Right lobe of liver (tissue), 6 donors: Measurements from ENCODE around the gene TMEM203. TPM values are rescaled to one million over a fixed set of nuclear protein-coding genes. Genes with fewer than 3 reads are reported as not detected.

ENCODE experiments used
- ATAC-seq, 4 donors: fragments of 200-7000 bp; cut with Tn5 transposase; one replicate each; pipeline ENCODE4 v1.9.1; 2020; ENCODE audit warnings: mild to moderate bottlenecking in 4 of 4, moderate library complexity in 4 of 4
- DNase-seq, 3 donors: peaks; one replicate each; pipeline ENCODE4 v3.0.0-alpha.2; 2020
- H3K27ac ChIP-seq, 3 donors: fragments of 200-600 bp; one replicate each; pipeline ENCODE4 v1.8.0; 2022
- H3K27me3 ChIP-seq, 2 donors: fragments of 200-600 bp; one replicate each; pipeline ENCODE4 v1.8.0; 2022
- H3K36me3 ChIP-seq, 4 donors: fragments of 200-600 bp; sonication (generic) in 1 of 4; one replicate each; pipeline versions ENCODE4 v1.5.1 to v1.8.0; 2017 to 2022; ENCODE audit warnings: control low read depth in 1 of 4
- H3K4me1 ChIP-seq, 4 donors: fragments of 200-600 bp; sonication (generic) in 1 of 4; one replicate each; pipeline versions ENCODE4 v1.5.1 to v1.8.0; 2017 to 2022; ENCODE audit warnings: control low read depth in 1 of 4
- H3K4me3 ChIP-seq, 3 donors: fragments of 200-600 bp; one replicate each; pipeline ENCODE4 v1.8.0; 2022
- H3K9me3 ChIP-seq, 4 donors: fragments of 200-600 bp; sonication (generic) in 1 of 4; one replicate each; pipeline versions ENCODE4 v1.5.1 to v1.8.0; 2017 to 2022; ENCODE audit warnings: control low read depth in 1 of 4
- POLR2A ChIP-seq: fragments of 450-650 bp; IDR thresholded peaks from one replicate; pipeline ENCODE4 v1.6.1; 2017; ENCODE audit warnings: antibody characterized with exemption, mild to moderate bottlenecking
- WGBS: methylation state at CpG from one replicate; pipeline ENCODE4 v1.1.6; 2018; ENCODE audit warnings: low coverage, low lambda C conversion rate; ENCODE audit not compliant: insufficient coverage; ENCODE audit errors: missing lambda C conversion rate; 5-methylcytosine and 5-hydroxymethylcytosine counted together
- intact Hi-C, 2 donors: fragments of 100-400 bp; cut with DNase I; formaldehyde crosslinking; loops; one replicate each; pipeline versions ENCODE4 v1.11.2 to v1.14.1; 2022
- total RNA-seq, 6 experiments: library from RNA; depleted of rRNA in 2 of 6; stranded (reverse); fragments of >200 nt in 2 of 6; fragmentation: NEBNext Ultra II Directional in 3 of 6; extraction: Animal tissue kit (Norgen Biotek cat#: 25700) in 3 of 6; gene quantifications; one replicate each; pipeline versions ENCODE4 v1.1.0 to v1.2.4, GENCODE V29; 2016 to 2023
- TF ChIP-seq, protein P1 (sequence below), 4 donors: fragments of 200-600 bp in 3 of 4; fragments of 450-650 bp in 1 of 4; IDR thresholded peaks; one replicate each; pipeline versions ENCODE4 v1.5.1 to v1.8.0; 2016 to 2022; ENCODE audit warnings: antibody characterized with exemption in 4 of 4, mild to moderate bottlenecking in 2 of 4
- donor health status: DM: no; HTN: yes; CAD: no.
- donor health status: DM: no; HTN: no; CAD: no.
- donor health status: DM: no; HTN: no; CAD: no.
- donor health status: DM: no; HTN: yes; CAD: no.
- donor health status: DM: no; HTN: yes; CAD: no.

The TMEM203 gene
- total RNA-seq, 6 experiments from 2014 or later: 17.7 to 28.0 (median 23.9) TPM

DNA sequence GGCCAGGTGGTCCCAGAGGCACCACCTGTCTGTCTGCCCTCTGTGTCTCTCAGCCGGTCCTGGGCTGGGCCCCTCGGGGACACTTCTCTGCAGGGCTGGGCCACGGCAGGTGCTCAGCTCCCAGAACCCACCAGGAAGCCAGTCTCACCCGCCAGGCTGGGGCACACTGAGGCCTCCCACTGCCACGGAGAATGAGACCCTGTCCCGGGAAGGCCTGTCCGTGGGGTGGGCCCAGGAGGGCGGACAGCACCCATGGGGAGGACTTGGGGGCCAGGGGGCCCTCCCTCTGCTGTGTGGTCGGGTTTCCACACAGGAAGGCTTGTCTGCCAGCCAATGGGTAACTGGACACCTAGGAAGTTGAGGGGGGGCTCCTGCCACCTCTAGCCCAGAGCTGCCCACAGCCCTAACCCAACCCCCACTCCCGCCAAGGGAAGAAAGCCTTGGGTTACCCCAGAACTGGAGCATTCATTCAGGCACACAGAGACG lies 31.5 kb upstream of the TMEM203 start:
- H3K4me1 ChIP-seq: peaks cover 0 to 9% (median 0%) of the 10 kb centered on the region in 4 donors
- H3K36me3 ChIP-seq: peaks cover 0 to under 1% (median 0%) of the 10 kb centered on the region in 4 donors
- H3K27me3 ChIP-seq: no peaks in the 10 kb centered on the region
- ATAC-seq: no peak
- TF ChIP-seq, protein P1, sequence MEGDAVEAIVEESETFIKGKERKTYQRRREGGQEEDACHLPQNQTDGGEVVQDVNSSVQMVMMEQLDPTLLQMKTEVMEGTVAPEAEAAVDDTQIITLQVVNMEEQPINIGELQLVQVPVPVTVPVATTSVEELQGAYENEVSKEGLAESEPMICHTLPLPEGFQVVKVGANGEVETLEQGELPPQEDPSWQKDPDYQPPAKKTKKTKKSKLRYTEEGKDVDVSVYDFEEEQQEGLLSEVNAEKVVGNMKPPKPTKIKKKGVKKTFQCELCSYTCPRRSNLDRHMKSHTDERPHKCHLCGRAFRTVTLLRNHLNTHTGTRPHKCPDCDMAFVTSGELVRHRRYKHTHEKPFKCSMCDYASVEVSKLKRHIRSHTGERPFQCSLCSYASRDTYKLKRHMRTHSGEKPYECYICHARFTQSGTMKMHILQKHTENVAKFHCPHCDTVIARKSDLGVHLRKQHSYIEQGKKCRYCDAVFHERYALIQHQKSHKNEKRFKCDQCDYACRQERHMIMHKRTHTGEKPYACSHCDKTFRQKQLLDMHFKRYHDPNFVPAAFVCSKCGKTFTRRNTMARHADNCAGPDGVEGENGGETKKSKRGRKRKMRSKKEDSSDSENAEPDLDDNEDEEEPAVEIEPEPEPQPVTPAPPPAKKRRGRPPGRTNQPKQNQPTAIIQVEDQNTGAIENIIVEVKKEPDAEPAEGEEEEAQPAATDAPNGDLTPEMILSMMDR (IDR thresholded peaks at IDR 0.05): no peak
- no peak for TF ChIP-seq POLR2A
- H3K9me3 ChIP-seq: no peaks in the 10 kb centered on the region
- intact Hi-C loops: loop anchor here in 1 of 2 donors (10.0 kb wide), 1 partner anchor 52 kb away; the partner anchor contains the start of genes ANAPC2 and SSNA1
- WGBS: 0% methylated on average over 2 of the region's 11 CpGs
- no peak overlapping the region for H3K4me3 ChIP-seq
- no peak overlapping the region for H3K27ac ChIP-seq
- no peak for DNase-seq

DNA sequence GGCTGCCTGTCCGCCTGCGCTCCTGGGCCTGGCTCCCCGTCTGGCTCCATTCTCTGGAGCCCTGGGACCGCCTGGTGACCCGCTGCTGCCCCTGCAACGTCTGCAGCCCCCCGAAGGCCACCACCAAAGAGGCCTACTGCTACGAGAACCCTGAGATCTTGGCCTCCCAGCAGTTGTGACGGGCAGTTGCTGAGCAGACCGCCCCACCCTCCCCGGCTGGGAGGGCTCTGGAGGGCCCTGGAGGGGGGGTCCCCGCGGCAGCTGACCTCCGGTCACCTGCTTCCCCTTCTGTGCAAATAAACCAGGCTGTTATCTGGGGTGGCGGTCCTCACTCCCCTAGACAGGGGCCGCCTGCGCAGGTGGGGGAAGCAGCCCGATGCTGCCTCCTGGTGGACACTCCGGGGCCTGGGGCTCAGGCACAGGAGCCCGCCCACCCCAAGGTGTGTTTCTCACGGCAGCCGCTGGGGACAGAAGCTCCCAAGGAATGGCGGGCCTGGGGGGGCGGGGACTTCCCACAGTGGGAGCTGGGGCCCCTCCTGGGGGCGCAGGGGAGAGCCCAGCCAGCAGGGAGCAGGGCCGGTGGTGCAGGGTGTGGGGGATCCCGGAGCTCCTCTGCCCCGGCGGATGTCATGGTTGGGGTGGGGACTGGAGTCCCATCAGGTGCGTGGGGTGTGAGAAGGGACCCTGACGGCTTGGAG lies 30.9 kb upstream of the TMEM203 start:
- 0% methylated on average over 12 of the region's 31 CpGs for WGBS

DNA sequence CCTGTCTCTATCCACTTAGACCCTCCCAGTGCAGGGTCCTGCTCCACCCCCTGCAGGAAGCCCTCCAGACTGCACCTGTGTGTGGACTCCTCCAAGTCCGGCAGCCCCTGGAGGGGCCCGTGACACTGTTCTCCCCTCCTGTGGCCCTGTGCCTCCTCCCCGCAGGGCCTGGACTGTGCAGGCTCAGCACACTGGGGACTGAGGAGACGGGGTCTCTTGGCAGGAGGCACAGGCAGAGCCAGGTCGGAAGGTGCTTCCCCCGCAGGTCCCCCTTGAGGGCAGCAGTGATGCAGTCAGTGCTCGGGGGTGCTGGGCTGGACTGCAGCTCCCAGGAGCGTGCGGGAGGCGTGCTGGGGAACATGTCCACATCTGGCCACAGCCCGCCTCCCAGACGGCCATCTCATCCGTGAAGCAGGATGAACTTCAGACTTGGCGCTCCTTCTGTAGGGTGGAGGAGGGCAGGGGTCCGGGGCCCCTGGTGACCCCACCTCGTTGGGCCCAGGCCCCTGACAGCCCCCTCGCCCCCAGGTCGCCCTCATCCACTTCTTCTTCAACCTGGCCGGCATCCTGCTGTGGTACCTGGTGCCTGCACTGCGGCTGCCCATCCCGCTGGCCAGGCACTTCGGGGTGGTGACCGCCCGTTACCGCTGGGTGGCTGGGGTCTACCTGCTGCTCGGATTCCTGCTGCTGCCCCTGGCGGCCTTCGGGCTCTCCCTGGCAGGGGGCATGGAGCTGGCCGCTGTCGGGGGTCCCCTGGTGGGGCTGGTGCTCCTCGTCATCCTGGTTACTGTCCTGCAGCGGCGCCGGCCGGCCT lies 30.2 kb upstream of the TMEM203 start:
- no peaks in the 10 kb centered on the region for H3K36me3 ChIP-seq
- intact Hi-C loops: loop anchor here in 1 of 2 donors (10.0 kb wide), 1 partner anchor 51 kb away; the partner anchor contains the start of genes ANAPC2 and SSNA1
- TF ChIP-seq, protein P1 (IDR thresholded peaks at IDR 0.05): no peak
- TF ChIP-seq POLR2A: no peak
- H3K4me1 ChIP-seq: peaks cover 0 to 8% (median 0%) of the 10 kb centered on the region in 4 donors
- whole genome bisulfite sequencing: 43% methylated on average over 2 of the region's 35 CpGs
- no peak overlapping the region for H3K27ac ChIP-seq
- ATAC-seq: no peak
- H3K4me3 ChIP-seq: no peak overlapping the region
- DNase-seq: no peak
- no peaks in the 10 kb centered on the region for H3K9me3 ChIP-seq
- no peaks in the 10 kb centered on the region for H3K27me3 ChIP-seq

More for the DNA sequence above, 30.9 kb upstream of the TMEM203 start:
- Histone ChIP-seq H3K36me3 (no peaks in the 10 kb centered on the region), H3K4me3 (no peak overlapping the region), H3K27me3 (no peaks in the 10 kb centered on the region), H3K27ac (no peak overlapping the region), H3K4me1 (peaks cover 0 to 8% (median 0%) of the 10 kb centered on the region in 4 donors), H3K9me3 (no peaks in the 10 kb centered on the region)
- ATAC-seq (peak; percentile 61 to 65 (median 64)), DNase-seq (peak; percentile 87 to 88 (median 88))
- intact Hi-C loops: loop anchor here in 1 of 2 donors (10.0 kb wide), 1 partner anchor 52 kb away; the partner anchor contains the start of genes ANAPC2 and SSNA1
- TF ChIP-seq, protein P1 (IDR thresholded peaks at IDR 0.05): peak; percentile 91 to 99 (median 97)
- no peak for TF ChIP-seq POLR2A

DNA sequence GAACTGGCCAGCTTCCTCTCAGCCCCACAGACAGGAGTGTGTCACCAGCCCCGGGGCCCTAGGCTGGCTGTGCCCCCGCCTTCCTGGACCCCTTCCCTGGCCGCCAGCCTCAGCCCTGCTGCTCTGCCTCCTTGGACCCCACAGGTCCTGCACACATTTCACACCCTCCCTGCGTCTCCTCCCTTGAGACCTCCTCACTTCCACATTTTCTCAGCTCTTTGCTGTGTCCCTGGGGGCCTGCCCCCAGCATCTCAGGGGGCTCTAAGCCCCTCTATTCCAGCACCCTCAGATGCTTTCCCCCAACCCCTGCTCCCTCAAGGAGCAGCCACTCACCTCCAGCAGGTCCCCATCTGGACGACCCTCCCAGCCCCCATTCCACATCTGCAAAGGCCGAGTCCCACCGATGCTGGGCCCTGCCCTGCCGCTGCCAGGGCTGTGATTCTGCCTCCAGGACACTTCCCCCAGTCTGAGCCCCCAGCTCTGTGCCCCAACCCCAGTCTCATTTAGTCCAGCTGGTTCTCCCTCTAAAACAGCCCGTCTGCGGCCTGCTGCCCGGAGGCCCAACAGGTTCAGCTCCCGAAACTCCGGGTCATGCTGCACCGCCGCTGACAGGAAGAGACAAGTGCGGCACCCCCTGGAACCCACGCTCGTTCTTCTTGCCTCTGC lies 29.4 kb upstream of the TMEM203 start:
- no peak for ATAC-seq
- no peaks in the 10 kb centered on the region for H3K9me3 ChIP-seq
- 64% methylated on average over 9 of the region's 18 CpGs for WGBS
- intact Hi-C loops: loop anchor here (5.0 to 10.0 kb wide), 4 partner anchors 50 to 118 kb away; partner anchors contain the start of genes ANAPC2 (in 1 of the 2) and SSNA1 (in 1 of the 2)
- TF ChIP-seq, protein P1 (IDR thresholded peaks at IDR 0.05): no peak
- no peak for TF ChIP-seq POLR2A
- no peak for DNase-seq
- peaks cover 0 to 7% (median 0%) of the 10 kb centered on the region in 4 donors for H3K4me1 ChIP-seq
- H3K27me3 ChIP-seq: no peaks in the 10 kb centered on the region
- H3K4me3 ChIP-seq: no peak overlapping the region
- H3K27ac ChIP-seq: no peak overlapping the region
- no peaks in the 10 kb centered on the region for H3K36me3 ChIP-seq
